GM12874 (cell line): Measurements from ENCODE around the gene NPTXR.

Source experiments
- CTCF ChIP-seq: IDR thresholded peaks from 2 replicates; pipeline ENCODE4 v1.5.1; 2011; ENCODE audit warnings: low read depth, mild to moderate bottlenecking, control low read depth, low read length, moderate library complexity; ENCODE audit not compliant: insufficient read depth

Gene NPTXR

GRCh38 chr22:38871360-38872171, 27.7 kb upstream of the NPTXR start:
- TF ChIP-seq CTCF: no peak

- TF ChIP-seq CTCF: no peak
These were observed 27.0 kb upstream of the NPTXR start for GRCh38 chr22:38870791-38871359.

GRCh38 chr22:38870312-38870741, 26.5 kb upstream of the NPTXR start:
- peak; percentile 93 for TF ChIP-seq CTCF

GRCh38 chr22:38869663-38870062, 25.8 kb upstream of the NPTXR start:
- no peak for TF ChIP-seq CTCF

GRCh38 chr22:38868886-38869381, 25.1 kb upstream of the NPTXR start:
- peak; percentile 91 for TF ChIP-seq CTCF

GRCh38 chr22:38868286-38868721, 24.5 kb upstream of the NPTXR start:
- TF ChIP-seq CTCF: no peak

- no peak for TF ChIP-seq CTCF
These were observed 23.9 kb upstream of the NPTXR start for GRCh38 chr22:38867471-38868285.
